Neural progenitor cell (in vitro differentiated cells): ENCODE data around the gene C22orf39.

Experiments used
- EZH2phosphoT487 ChIP-seq: fragments of 200-600 bp; sonication (generic); IDR thresholded peaks from 2 replicates; pipeline ENCODE4 v1.6.1; 2017; ENCODE audit warnings: antibody characterized with exemption
- TF ChIP-seq, protein P1 (sequence below): fragments of 200-600 bp; sonication (generic); IDR thresholded peaks from 2 replicates; pipeline ENCODE4 v1.5.1; 2017; ENCODE audit warnings: antibody characterized with exemption, mild to moderate bottlenecking

DNA sequence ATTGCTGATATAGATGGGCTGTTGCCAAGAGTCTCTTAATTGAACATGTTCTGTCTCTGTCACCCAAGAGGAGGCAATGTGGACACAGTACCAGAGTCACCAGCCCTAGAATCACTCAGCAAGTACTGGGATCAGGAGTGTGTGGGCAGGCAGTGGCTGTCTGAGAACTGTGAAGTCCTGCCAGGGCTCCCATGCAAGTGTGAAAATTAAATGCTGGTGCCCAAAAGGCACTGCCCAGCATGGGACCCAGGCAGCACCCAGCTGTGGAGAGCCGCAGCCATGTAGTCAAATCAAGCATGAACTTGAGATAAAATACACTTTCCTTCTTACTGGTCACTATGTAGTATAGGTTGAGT, 35.8 kb downstream of the C22orf39 start:
- TF ChIP-seq, protein P1, sequence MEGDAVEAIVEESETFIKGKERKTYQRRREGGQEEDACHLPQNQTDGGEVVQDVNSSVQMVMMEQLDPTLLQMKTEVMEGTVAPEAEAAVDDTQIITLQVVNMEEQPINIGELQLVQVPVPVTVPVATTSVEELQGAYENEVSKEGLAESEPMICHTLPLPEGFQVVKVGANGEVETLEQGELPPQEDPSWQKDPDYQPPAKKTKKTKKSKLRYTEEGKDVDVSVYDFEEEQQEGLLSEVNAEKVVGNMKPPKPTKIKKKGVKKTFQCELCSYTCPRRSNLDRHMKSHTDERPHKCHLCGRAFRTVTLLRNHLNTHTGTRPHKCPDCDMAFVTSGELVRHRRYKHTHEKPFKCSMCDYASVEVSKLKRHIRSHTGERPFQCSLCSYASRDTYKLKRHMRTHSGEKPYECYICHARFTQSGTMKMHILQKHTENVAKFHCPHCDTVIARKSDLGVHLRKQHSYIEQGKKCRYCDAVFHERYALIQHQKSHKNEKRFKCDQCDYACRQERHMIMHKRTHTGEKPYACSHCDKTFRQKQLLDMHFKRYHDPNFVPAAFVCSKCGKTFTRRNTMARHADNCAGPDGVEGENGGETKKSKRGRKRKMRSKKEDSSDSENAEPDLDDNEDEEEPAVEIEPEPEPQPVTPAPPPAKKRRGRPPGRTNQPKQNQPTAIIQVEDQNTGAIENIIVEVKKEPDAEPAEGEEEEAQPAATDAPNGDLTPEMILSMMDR: no peak
- no peak for TF ChIP-seq EZH2phosphoT487
